Subcutaneous abdominal adipose tissue (tissue), 5 donors: Measurements from ENCODE around the gene CALCR.

Experiments
- H3K27ac ChIP-seq: one replicate; pipeline ENCODE4 v1.7.0; 2013; ENCODE audit warnings: low read depth, mild to moderate bottlenecking, inconsistent platforms, low read length, moderate library complexity
- H3K27me3 ChIP-seq, 5 donors: one replicate each; pipeline ENCODE4 v1.7.0; 2013; ENCODE audit warnings: low read length in 5 of 5, inconsistent platforms in 1 of 5; ENCODE audit not compliant: control insufficient read depth in 5 of 5, insufficient read depth in 4 of 5
- H3K36me3 ChIP-seq, 5 donors: one replicate each; pipeline ENCODE4 v1.7.0; 2013; ENCODE audit warnings: low read length in 5 of 5; ENCODE audit not compliant: control insufficient read depth in 5 of 5, insufficient read depth in 5 of 5
- H3K4me1 ChIP-seq, 5 donors: one replicate each; pipeline ENCODE4 v1.7.0; 2013; ENCODE audit warnings: low read length in 5 of 5, mild to moderate bottlenecking in 3 of 5, moderate library complexity in 1 of 5; ENCODE audit not compliant: control insufficient read depth in 5 of 5, insufficient read depth in 5 of 5
- H3K4me3 ChIP-seq, 5 donors: one replicate each; pipeline ENCODE4 v1.7.0; 2013; ENCODE audit warnings: low read length in 5 of 5, low read depth in 1 of 5
- H3K9ac ChIP-seq, 5 donors: one replicate each; pipeline ENCODE4 v1.7.0; 2013; ENCODE audit warnings: low read length in 5 of 5, mild to moderate bottlenecking in 4 of 5, moderate library complexity in 3 of 5
- H3K9me3 ChIP-seq, 5 donors: one replicate each; pipeline ENCODE4 v1.7.0; 2013; ENCODE audit warnings: low read length in 5 of 5; ENCODE audit not compliant: control insufficient read depth in 5 of 5
- donor health status: healthy.
- donor health status: healthy.
- donor health status: healthy.
- donor health status: healthy.
- donor health status: healthy.

Gene CALCR

DNA sequence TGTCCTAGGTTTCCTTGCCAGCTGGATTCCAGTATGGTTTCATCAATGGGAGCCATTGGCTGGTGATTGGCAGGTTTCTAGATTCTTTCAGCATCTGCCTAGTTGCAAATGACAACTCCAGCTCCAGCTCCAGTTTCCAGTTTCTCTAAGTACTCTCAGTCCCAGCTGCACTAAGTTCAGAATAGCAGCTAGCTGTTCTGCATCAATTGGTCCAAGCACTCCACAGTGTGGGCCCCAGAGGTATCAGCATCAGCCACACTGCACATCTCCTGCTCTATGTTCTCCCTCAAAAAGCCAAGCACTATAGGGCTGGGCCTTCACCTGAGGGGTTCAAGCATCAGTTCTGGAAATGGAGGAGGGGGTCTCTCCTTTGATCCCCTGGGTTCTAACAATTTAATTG is 198.9 kb downstream of the CALCR start:
- Histone ChIP-seq H3K9ac (no peak overlapping the region), H3K27me3 (no peaks in the 10 kb centered on the region), H3K9me3 (no peaks in the 10 kb centered on the region), H3K4me1 (no peaks in the 10 kb centered on the region), H3K36me3 (no peaks in the 10 kb centered on the region), H3K4me3 (no peak overlapping the region), H3K27ac (no peak overlapping the region)
